Muscle of leg (tissue), 11 donors: ENCODE data around the gene PPP1R12C. TPM values are rescaled to one million over a fixed set of nuclear protein-coding genes. Genes with fewer than 3 reads are reported as not detected.

Source experiments
- DNase-seq: peaks from one replicate; pipeline ENCODE4 v3.0.0; 2013
- H3K27ac ChIP-seq: one replicate; pipeline ENCODE4 v1.5.1; 2013; ENCODE audit warnings: mild to moderate bottlenecking, low read length, control low read depth
- H3K27me3 ChIP-seq: one replicate; pipeline ENCODE4 v1.6.1; 2013; ENCODE audit warnings: low read length; ENCODE audit not compliant: control insufficient read depth, insufficient read depth
- H3K36me3 ChIP-seq: one replicate; pipeline ENCODE4 v1.6.1; 2013; ENCODE audit warnings: low read length; ENCODE audit not compliant: control insufficient read depth, insufficient read depth
- H3K4me1 ChIP-seq: one replicate; pipeline ENCODE4 v1.6.1; 2013; ENCODE audit warnings: low read length; ENCODE audit not compliant: control insufficient read depth, insufficient read depth
- H3K4me3 ChIP-seq: one replicate; pipeline ENCODE4 v1.5.1; 2013; ENCODE audit warnings: low read length, control low read depth
- H3K9me3 ChIP-seq: replicated peaks from 2 replicates; pipeline ENCODE4 v1.6.1; 2013; ENCODE audit warnings: low read depth, low read length; ENCODE audit not compliant: control insufficient read depth
- WGBS: methylation state at CpG from one replicate; pipeline ENCODE4 v1.1.5; 2013; ENCODE audit warnings: missing lambda C conversion rate; ENCODE audit not compliant: insufficient coverage; 5-methylcytosine and 5-hydroxymethylcytosine counted together
- polyA plus RNA-seq, 8 donors: library from polyadenylated mRNA; unstranded; fragments of 120-200 nt; gene quantifications; one replicate each; pipeline versions ENCODE4 v1.2.1 to v1.2.3, GENCODE V29; 2013; ENCODE audit warnings: inconsistent platforms in 1 of 8, low replicate concordance in 1 of 8; ENCODE audit not compliant: insufficient read length in 8 of 8, insufficient read depth in 1 of 8
- total RNA-seq: library from RNA; stranded (reverse); fragments of 120-200 nt; gene quantifications from one replicate; pipeline ENCODE4 v1.2.4, GENCODE V29; 2013

The PPP1R12C gene
- total and polyA plus RNA-seq, 9 donors = 59.4 to 106 (median 90.2) TPM

DNA sequence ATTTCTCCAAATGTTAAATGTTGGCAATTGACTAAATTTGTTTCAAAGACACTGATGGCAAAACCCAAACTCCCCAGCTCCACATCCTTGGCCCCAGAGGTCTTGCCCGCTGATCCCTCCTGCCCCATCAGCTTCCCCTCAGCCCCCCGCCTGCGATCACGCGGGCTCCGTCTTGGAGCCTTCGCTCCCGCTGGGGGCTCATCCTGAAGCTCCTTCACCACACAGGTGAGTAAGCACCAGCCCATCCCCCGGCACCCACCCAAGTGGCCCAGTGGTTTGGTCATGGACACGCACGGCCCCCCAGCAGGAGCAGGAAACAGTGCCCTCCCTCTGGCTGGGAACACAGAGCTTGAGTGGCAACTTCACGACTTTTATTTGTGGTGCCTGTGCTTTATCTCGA is 26.9 kb downstream of the PPP1R12C start:
- no peaks in the 10 kb centered on the region for H3K9me3 ChIP-seq
- peaks cover 29% of the 10 kb centered on the region for H3K27me3 ChIP-seq
- H3K4me3 ChIP-seq = no peak overlapping the region
- no peak for DNase-seq
- peaks cover 46% of the 10 kb centered on the region for H3K36me3 ChIP-seq
- H3K4me1 ChIP-seq = peaks cover 31% of the 10 kb centered on the region
- 89% methylated on average over 12 of the region's 13 CpGs for WGBS
- H3K27ac ChIP-seq = no peak overlapping the region

- H3K36me3 ChIP-seq = peaks cover 35% of the 10 kb centered on the region
- peaks cover 33% of the 10 kb centered on the region for H3K4me1 ChIP-seq
- no peaks in the 10 kb centered on the region for H3K9me3 ChIP-seq
- no peak for DNase-seq
- peaks cover 40% of the 10 kb centered on the region for H3K27me3 ChIP-seq
- WGBS = 67% methylated on average over 2 of the region's 3 CpGs
- H3K4me3 ChIP-seq = no peak overlapping the region
- H3K27ac ChIP-seq = no peak overlapping the region
These were observed 28.0 kb downstream of the PPP1R12C start for GRCh38 chr19:55089342-55089944.

DNA sequence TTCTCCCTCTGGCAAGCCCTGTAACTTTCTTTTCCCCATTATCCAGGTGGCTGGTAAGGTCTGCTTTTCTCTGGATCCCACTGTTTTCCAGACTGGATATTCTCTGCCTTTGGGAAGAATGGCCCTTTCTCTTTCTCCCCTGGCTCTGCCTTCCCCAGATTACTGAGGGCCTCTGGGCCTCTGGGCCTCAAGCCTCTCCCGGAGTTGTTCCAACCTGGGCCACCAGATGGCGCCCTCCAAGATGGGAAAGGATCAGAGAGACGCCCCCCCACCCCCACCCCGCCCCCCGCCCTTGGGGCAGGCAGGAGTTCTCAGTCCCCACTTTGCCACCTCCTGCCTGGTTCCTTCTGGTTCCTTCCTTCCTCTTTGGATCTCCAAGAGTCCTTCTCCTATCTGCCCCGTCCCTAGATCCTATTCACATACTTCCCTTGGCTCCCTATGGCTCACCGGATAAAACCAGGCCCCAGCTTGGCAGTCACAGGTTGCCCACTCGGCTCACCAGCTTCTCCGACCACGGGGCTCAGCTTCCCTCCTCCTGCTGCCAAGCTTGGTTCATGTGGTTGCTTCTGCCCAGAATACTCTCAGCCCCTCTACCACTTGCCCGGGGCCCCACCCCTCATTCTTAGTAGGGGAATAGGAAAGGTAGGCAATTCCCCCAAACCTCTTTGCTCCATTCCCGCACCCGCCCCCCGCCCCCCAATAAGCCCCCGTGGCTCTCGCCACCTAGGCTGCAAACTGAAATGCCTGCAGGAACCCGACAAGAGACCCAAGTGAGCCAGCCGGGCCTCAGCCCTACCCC is 28.7 kb downstream of the PPP1R12C start:
- 64% methylated on average over 6 of the region's 18 CpGs for WGBS
- DNase-seq = peak; percentile 75
- H3K36me3 ChIP-seq = peaks cover 32% of the 10 kb centered on the region
- H3K27ac ChIP-seq = no peak overlapping the region
- no peaks in the 10 kb centered on the region for H3K9me3 ChIP-seq
- peaks cover 33% of the 10 kb centered on the region for H3K4me1 ChIP-seq
- no peak overlapping the region for H3K4me3 ChIP-seq
- H3K27me3 ChIP-seq = peaks cover 47% of the 10 kb centered on the region

DNA sequence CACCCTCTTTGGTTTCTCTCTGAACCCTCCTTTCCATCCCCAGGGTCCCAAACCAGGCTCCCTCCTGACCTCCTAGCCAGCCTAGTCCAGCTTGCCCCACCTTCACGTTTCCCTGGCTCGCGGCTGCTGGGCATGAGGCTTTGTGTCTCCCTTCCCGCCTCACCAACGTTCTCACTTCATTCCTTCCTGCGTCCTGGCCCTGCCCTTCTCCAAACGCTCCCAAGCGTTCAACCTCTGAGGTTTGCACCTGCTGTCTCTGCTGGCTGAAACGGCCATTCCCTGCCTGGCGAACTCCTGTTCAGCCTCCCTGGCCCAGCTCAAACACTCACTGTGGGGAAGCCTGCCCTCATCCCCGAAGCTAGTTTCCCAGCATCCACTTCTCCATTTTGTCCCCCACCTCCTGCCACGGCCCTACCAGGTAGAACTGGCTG is 29.4 kb downstream of the PPP1R12C start:
- WGBS = 45% methylated on average over 12 of the region's 12 CpGs
- peaks cover 54% of the 10 kb centered on the region for H3K27me3 ChIP-seq
- no peak overlapping the region for H3K27ac ChIP-seq

DNA sequence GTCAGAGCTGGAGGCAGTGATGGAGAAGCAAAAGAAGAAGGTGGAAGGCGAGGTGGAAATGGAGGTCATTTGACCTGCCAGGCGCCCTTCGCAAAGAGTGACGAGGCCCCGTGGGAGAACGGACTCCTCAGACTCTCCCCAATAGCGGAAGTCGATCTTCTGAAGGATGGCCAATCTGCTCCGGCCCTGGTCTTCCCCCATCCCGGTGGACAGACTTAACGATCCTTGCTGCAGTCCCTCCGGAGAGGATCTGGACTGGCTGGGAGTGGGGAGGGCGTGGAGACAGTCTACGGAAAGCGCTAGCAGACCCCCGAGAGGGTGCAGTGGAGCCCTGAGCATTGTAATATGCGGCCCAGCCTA is 29.9 kb downstream of the PPP1R12C start:
- Histone ChIP-seq H3K27ac (peak overlapping the region; percentile 35), H3K4me3 (peak overlapping the region; percentile 35), H3K4me1 (peaks cover 38% of the 10 kb centered on the region), H3K36me3 (peaks cover 26% of the 10 kb centered on the region), H3K27me3 (peaks cover 60% of the 10 kb centered on the region), H3K9me3 (no peaks in the 10 kb centered on the region)
- peak; percentile 56 for DNase-seq
- WGBS = 14% methylated on average over 6 of the region's 17 CpGs

More for the DNA sequence above, 29.4 kb downstream of the PPP1R12C start:
- peaks cover 31% of the 10 kb centered on the region for H3K36me3 ChIP-seq
- no peak for DNase-seq
- H3K4me1 ChIP-seq = peaks cover 37% of the 10 kb centered on the region
- no peaks in the 10 kb centered on the region for H3K9me3 ChIP-seq
- no peak overlapping the region for H3K4me3 ChIP-seq

GRCh38 chr19:55086730-55087541 is 30.5 kb downstream of the PPP1R12C start:
- H3K9me3 ChIP-seq = peaks cover 2% of the 10 kb centered on the region
- H3K27ac ChIP-seq = peak overlapping the region; percentile 35

GRCh38 chr19:55085923-55086715 is 31.3 kb downstream of the PPP1R12C start:
- Histone ChIP-seq H3K4me3 (no peak overlapping the region), H3K27me3 (peaks cover 74% of the 10 kb centered on the region), H3K36me3 (peaks cover 16% of the 10 kb centered on the region), H3K27ac (no peak overlapping the region), H3K4me1 (peaks cover 52% of the 10 kb centered on the region), H3K9me3 (peaks cover 2% of the 10 kb centered on the region)
- DNase-seq = no peak
- 17% methylated on average over 21 of the region's 35 CpGs for WGBS

More at GRCh38 chr19:55086730-55087541, 30.5 kb downstream of the PPP1R12C start:
- peak; percentile 91 for DNase-seq
- peaks cover 22% of the 10 kb centered on the region for H3K36me3 ChIP-seq
- 2% methylated on average over 74 of the region's 74 CpGs for WGBS
- peak overlapping the region; percentile 35 for H3K4me3 ChIP-seq
- H3K4me1 ChIP-seq = peaks cover 44% of the 10 kb centered on the region
- H3K27me3 ChIP-seq = peaks cover 65% of the 10 kb centered on the region

GRCh38 chr19:55084416-55084815 is 33.0 kb downstream of the PPP1R12C start:
- WGBS = 60% methylated on average over 2 of the region's 10 CpGs
- DNase-seq = no peak
- Histone ChIP-seq H3K4me3 (no peak overlapping the region), H3K9me3 (peaks cover 2% of the 10 kb centered on the region), H3K4me1 (peaks cover 66% of the 10 kb centered on the region), H3K27me3 (peaks cover 91% of the 10 kb centered on the region), H3K36me3 (no peaks in the 10 kb centered on the region), H3K27ac (no peak overlapping the region)

- Histone ChIP-seq H3K27me3 (peaks cover 94% of the 10 kb centered on the region), H3K4me3 (no peak overlapping the region), H3K4me1 (peaks cover 60% of the 10 kb centered on the region), H3K9me3 (peaks cover 2% of the 10 kb centered on the region), H3K27ac (no peak overlapping the region), H3K36me3 (no peaks in the 10 kb centered on the region)
- WGBS = 17% methylated on average over 39 of the region's 42 CpGs
- DNase-seq = no peak
These were observed 34.2 kb downstream of the PPP1R12C start for GRCh38 chr19:55083004-55083850.
